ENCODE results near the gene RBM47.
"Not testable (repeated sequence)": the region's sequence is repeated elsewhere in the genome, so short reads cannot be mapped to it uniquely, and the experiment has no call there.

Gene RBM47

GRCh38 chr4:40629401-40630334, at the start of gene RBM47:
TSS of gene RBM47 (minus strand) at chr4:40629864. CDS start at chr4:40438893, 190,971 bp downstream.
- DNase-seq = no peak

GRCh38 chr4:40678421-40678820, 48.8 kb upstream of the RBM47 start:
- DNase-seq = no peak

GRCh38 chr4:40675166-40675565, 45.5 kb upstream of the RBM47 start:
- no peak for DNase-seq

- peak; percentile 60 for DNase-seq
Observed at GRCh38 chr4:40672528-40673522, 43.2 kb upstream of the RBM47 start.

- DNase-seq = no peak
Observed at GRCh38 chr4:40669504-40669903, 39.8 kb upstream of the RBM47 start.

- no peak for DNase-seq
Observed at GRCh38 chr4:40665842-40666241, 36.2 kb upstream of the RBM47 start.

- DNase-seq = no peak
Observed at GRCh38 chr4:40662962-40663604, 33.4 kb upstream of the RBM47 start.

GRCh38 chr4:40661803-40662202, 32.1 kb upstream of the RBM47 start:
- DNase-seq = no peak

GRCh38 chr4:40656201-40656863, 26.7 kb upstream of the RBM47 start:
- DNase-seq = no peak

GRCh38 chr4:40651280-40651679, 21.6 kb upstream of the RBM47 start:
- no peak for DNase-seq

GRCh38 chr4:40649321-40649720, 19.7 kb upstream of the RBM47 start:
- no peak for DNase-seq

- no peak for DNase-seq
Observed at GRCh38 chr4:40648742-40649281, 19.1 kb upstream of the RBM47 start.

GRCh38 chr4:40648131-40648530, 18.5 kb upstream of the RBM47 start:
- no peak for DNase-seq

GRCh38 chr4:40645586-40645985, 15.9 kb upstream of the RBM47 start:
- DNase-seq = no peak

- DNase-seq = no peak
Observed at GRCh38 chr4:40632080-40632479, 2.4 kb upstream of the RBM47 start.

GRCh38 chr4:40630335-40631021, 814 bp upstream of the RBM47 start:
- no peak for DNase-seq

GRCh38 chr4:40628888-40629287, 776 bp downstream of the RBM47 start:
- DNase-seq = no peak

GRCh38 chr4:40628407-40628806, 1.3 kb downstream of the RBM47 start:
- DNase-seq = not testable (repeated sequence)

- DNase-seq = no peak
Observed at GRCh38 chr4:40627540-40627939, 2.1 kb downstream of the RBM47 start.

- DNase-seq = no peak
Observed at GRCh38 chr4:40626183-40626990, 3.3 kb downstream of the RBM47 start.

- no peak for DNase-seq
Observed at GRCh38 chr4:40623707-40624106, 6.0 kb downstream of the RBM47 start.
